Right atrium auricular region (tissue), 2 donors: ENCODE results near the gene GPRC5B. TPM values are rescaled to one million over a fixed set of nuclear protein-coding genes. Genes with fewer than 3 reads are reported as not detected.

Experiments
- DNase-seq: peaks from one replicate; pipeline ENCODE4 v3.0.0-alpha.2; 2019; ENCODE audit warnings: low spot score
- H3K27ac ChIP-seq, 2 donors: fragments of 200-600 bp; sonication (generic); 1 replicate in 1 of 2; 2 replicates in 1 of 2; pipeline ENCODE4 v1.5.1; 2016 to 2019
- H3K27me3 ChIP-seq, 2 donors: fragments of 200-600 bp; sonication (generic); one replicate each; pipeline versions ENCODE4 v1.5.1 to v1.6.0; 2017 to 2019
- H3K36me3 ChIP-seq: fragments of 200-600 bp; sonication (generic); one replicate; pipeline ENCODE4 v1.5.1; 2016
- H3K4me1 ChIP-seq, 2 donors: fragments of 200-600 bp; sonication (generic); one replicate each; pipeline versions ENCODE4 v1.5.1 to v1.6.0; 2017 to 2019
- H3K4me3 ChIP-seq, 2 donors: fragments of 200-600 bp; sonication (generic); 1 replicate in 1 of 2; 2 replicates in 1 of 2; pipeline ENCODE4 v1.5.1; 2017 to 2019; ENCODE audit warnings: mild to moderate bottlenecking in 1 of 2, moderate library complexity in 1 of 2
- H3K9me3 ChIP-seq, 2 donors: fragments of 200-600 bp; sonication (generic); one replicate each; pipeline ENCODE4 v1.5.1; 2019
- total RNA-seq, 2 donors: library from RNA; depleted of rRNA; stranded (reverse); fragments of >200 nt; gene quantifications; one replicate each; pipeline ENCODE4 v1.1.0, GENCODE V29; 2016
- TF ChIP-seq, protein P1 (sequence below), 2 donors: fragments of 200-600 bp; sonication (generic); IDR thresholded peaks; one replicate each; pipeline ENCODE4 v1.5.1; 2019; ENCODE audit warnings: antibody characterized with exemption in 2 of 2

GPRC5B gene
- total RNA-seq, 2 donors from 2014 or later: 39.4 to 40.0 TPM

DNA sequence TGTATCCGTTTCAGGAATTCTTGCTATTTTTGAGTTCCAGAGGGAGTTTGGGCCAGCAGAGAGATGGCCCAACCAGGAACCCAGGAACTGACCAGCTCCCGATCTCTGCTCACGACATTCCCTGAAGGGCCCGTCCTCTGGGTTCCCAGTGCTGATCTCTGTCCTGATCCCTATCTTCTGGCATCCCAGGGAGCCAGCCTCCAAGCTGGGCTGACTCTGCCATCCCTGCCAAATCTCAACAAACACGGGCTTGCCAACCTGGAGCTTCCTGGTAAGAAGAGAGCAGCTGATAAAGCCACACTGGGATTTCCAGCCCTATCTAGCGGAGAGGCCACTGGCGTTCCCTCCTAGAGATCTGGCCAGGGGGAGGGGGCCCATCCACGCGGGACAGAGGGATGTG is 16.2 kb downstream of the GPRC5B start:
- no peak for DNase-seq
- no peaks in the 10 kb centered on the region for H3K9me3 ChIP-seq
- H3K4me3 ChIP-seq: no peak overlapping the region
- H3K4me1 ChIP-seq: peaks cover 0 to 29% of the 10 kb centered on the region in 2 donors
- TF ChIP-seq, protein P1, sequence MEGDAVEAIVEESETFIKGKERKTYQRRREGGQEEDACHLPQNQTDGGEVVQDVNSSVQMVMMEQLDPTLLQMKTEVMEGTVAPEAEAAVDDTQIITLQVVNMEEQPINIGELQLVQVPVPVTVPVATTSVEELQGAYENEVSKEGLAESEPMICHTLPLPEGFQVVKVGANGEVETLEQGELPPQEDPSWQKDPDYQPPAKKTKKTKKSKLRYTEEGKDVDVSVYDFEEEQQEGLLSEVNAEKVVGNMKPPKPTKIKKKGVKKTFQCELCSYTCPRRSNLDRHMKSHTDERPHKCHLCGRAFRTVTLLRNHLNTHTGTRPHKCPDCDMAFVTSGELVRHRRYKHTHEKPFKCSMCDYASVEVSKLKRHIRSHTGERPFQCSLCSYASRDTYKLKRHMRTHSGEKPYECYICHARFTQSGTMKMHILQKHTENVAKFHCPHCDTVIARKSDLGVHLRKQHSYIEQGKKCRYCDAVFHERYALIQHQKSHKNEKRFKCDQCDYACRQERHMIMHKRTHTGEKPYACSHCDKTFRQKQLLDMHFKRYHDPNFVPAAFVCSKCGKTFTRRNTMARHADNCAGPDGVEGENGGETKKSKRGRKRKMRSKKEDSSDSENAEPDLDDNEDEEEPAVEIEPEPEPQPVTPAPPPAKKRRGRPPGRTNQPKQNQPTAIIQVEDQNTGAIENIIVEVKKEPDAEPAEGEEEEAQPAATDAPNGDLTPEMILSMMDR (IDR thresholded peaks at IDR 0.05): no peak
- peak overlapping the region in 1 of 2 donors; percentile 48 for H3K27ac ChIP-seq
- no peaks in the 10 kb centered on the region for H3K27me3 ChIP-seq
- peaks cover 25% of the 10 kb centered on the region for H3K36me3 ChIP-seq

DNA sequence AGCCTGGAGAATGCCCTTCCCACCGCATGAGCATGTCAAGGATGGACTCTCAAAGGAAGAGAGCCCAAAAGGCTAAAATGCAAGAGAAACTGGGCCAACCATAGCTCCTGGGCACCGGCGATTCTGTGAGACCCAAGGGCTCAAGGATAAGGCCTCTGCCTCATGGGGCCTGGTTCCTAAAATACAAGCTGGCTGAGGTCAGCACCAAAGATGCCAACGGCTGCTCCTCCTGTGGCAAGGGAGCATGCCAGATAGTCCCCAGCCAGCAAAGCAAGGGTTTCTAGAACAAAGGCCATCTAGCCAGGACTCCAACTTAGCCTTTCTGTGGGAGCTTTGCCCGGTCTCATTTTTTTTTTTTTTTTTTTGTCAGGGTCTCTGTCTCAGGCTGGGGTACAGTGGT is 20.1 kb downstream of the GPRC5B start:
- Histone ChIP-seq H3K4me1 (peaks cover 0 to 29% of the 10 kb centered on the region in 2 donors), H3K27ac (peak overlapping the region in 1 of 2 donors; percentile 34), H3K27me3 (no peaks in the 10 kb centered on the region), H3K4me3 (no peak overlapping the region), H3K9me3 (no peaks in the 10 kb centered on the region), H3K36me3 (peaks cover 17% of the 10 kb centered on the region)
- DNase-seq: no peak
- TF ChIP-seq, protein P1 (IDR thresholded peaks at IDR 0.05): no peak

DNA sequence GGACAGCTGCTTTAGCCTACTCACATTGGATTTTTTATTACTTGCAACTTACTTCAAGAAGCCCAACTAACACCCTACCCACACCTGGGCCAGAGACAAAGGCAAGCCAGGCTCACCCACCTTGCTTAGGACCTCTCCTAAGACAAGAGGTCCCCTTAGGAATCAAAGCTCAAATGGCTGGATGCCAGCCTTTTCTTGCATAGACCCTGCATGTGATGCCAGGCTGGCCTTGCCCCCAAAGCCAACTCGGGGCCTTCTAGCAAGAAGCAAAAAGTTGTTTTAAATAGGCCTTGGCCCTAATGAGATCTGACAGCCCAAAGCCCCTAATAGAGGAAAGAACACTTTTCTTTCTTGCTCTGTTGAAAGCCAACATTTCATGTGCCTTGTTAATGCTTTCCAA is 20.7 kb downstream of the GPRC5B start:
- H3K4me3 ChIP-seq: no peak overlapping the region
- H3K9me3 ChIP-seq: no peaks in the 10 kb centered on the region
- peaks cover 0 to 29% of the 10 kb centered on the region in 2 donors for H3K4me1 ChIP-seq
- peak overlapping the region; percentile 12 to 34 for H3K27ac ChIP-seq
- DNase-seq: no peak
- H3K27me3 ChIP-seq: no peaks in the 10 kb centered on the region
- TF ChIP-seq, protein P1 (IDR thresholded peaks at IDR 0.05): no peak
- peaks cover 23% of the 10 kb centered on the region for H3K36me3 ChIP-seq

DNA sequence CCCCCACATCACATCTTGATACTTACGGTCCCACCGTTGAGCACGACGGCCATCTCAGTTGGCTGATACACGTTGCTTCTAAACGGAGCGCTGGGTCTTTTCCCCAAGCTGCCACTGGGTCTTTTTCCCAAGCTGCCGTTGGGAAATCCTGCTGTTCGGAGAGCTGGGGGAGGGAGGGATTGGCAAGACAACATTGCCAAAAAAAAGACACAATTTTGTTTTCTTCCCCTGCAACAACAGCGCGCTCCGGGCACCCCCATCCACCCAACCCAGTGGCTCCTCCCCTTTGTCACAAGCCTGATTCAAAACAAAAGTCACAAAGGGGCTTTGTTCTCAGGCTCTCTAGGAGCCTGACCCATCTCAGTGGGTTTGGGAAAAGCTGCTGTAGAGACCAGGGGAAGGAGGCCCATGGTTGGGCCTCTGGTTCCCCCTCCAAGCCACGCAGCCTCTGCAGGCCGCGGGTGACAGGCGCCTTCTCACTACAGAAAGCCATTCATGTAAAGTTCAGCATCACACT is 22.8 kb downstream of the GPRC5B start:
- H3K27me3 ChIP-seq: no peaks in the 10 kb centered on the region
- H3K36me3 ChIP-seq: peaks cover 26% of the 10 kb centered on the region
- H3K27ac ChIP-seq: peak overlapping the region; percentile 12 to 54
- H3K9me3 ChIP-seq: no peaks in the 10 kb centered on the region
- TF ChIP-seq, protein P1 (IDR thresholded peaks at IDR 0.05): no peak
- H3K4me1 ChIP-seq: peaks cover 0 to 21% of the 10 kb centered on the region in 2 donors
- H3K4me3 ChIP-seq: peak overlapping the region in 1 of 2 donors; percentile 14
- no peak for DNase-seq

DNA sequence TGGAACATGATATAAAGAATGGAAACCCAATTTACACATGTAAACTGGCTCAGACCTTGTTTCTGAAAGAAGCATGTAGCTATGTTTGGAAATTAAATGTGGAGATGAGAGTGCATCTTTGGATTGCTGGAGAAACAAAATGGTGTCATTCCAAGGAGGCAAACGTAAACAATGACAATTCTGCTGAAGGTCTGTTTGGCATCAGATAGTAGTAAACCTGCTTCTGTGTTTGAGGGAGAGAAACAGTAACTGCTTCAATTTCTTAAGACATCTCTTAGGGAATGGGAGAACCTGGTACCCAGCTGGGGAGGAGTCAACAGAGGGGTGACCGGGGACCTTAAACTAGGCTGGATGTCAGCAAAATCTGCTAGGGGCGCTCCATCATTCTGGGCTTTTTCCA is 23.5 kb downstream of the GPRC5B start:
- no peak overlapping the region for H3K27ac ChIP-seq
- H3K27me3 ChIP-seq: no peaks in the 10 kb centered on the region
- no peaks in the 10 kb centered on the region for H3K9me3 ChIP-seq
- peaks cover 0 to 21% of the 10 kb centered on the region in 2 donors for H3K4me1 ChIP-seq
- H3K4me3 ChIP-seq: peak overlapping the region in 1 of 2 donors; percentile 14
- DNase-seq: no peak
- H3K36me3 ChIP-seq: peaks cover 26% of the 10 kb centered on the region
- TF ChIP-seq, protein P1 (IDR thresholded peaks at IDR 0.05): no peak
